Mesenteric fat pad (tissue), 1 donor: Measurements from ENCODE around the gene MME. TPM values are rescaled to one million over a fixed set of nuclear protein-coding genes. Genes with fewer than 3 reads are reported as not detected.
"Not testable (repeated sequence)": the region's sequence is repeated elsewhere in the genome, so short reads cannot be mapped to it uniquely, and the experiment has no call there.

Experiments used
- DNase-seq: peaks from one replicate; pipeline ENCODE4 v3.0.0-alpha.2; 2020; ENCODE audit warnings: low spot score
- total RNA-seq: library from RNA; stranded (reverse); fragmentation: NEBNext Ultra II Directional; extraction: Animal tissue kit (Norgen Biotek cat#: 25700); gene quantifications from one replicate; pipeline ENCODE4 v1.2.1, GENCODE V29; 2021
- donor health status: DM: yes; HTN: yes; CAD: no.

The MME gene
- total RNA-seq, 1 donor from 2014 or later: 138 TPM

DNA sequence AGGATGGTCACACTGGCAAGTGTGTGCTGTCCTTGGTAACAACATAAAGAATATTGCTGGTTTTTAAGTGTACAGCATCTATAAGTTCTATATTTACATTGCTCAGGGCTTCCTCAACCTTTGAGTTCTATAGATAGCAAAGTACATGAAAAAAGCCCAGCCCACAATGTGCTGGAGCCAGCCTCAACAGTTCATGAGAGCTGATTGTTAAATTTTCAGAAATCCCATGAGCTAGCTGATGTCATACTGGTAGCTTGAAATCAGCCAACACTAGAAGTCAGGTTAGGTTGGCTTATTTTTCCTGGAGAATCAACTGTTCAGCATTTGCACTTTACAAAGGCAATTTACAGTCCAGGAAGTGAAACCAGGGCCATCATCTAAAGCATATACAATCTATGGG is 110.6 kb downstream of the MME start:
- no peak for DNase-seq

GRCh38 chr3:155192957-155193746 is 113.0 kb downstream of the MME start:
- DNase-seq: no peak

DNA sequence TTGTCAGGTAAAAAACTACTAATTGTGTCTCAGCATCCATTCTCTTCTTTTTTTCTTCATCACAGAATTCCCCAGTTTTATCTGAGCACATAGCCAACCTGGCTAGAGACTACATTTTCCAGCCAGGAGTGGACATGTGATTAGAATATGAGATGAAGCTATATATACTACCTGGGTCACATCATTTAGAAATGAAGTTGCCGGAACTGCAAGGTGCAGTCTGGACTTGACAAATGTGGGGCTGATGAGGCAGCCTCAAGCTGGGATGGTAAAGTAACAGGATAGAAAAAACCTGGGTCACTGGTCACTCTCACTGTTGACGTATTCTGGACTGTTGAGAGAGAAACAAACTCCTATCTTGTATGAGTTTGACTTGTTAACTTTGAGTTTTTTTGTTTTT is 113.7 kb downstream of the MME start:
- no peak for DNase-seq

GRCh38 chr3:155194973-155195957 is 115.1 kb downstream of the MME start:
- no peak for DNase-seq

DNA sequence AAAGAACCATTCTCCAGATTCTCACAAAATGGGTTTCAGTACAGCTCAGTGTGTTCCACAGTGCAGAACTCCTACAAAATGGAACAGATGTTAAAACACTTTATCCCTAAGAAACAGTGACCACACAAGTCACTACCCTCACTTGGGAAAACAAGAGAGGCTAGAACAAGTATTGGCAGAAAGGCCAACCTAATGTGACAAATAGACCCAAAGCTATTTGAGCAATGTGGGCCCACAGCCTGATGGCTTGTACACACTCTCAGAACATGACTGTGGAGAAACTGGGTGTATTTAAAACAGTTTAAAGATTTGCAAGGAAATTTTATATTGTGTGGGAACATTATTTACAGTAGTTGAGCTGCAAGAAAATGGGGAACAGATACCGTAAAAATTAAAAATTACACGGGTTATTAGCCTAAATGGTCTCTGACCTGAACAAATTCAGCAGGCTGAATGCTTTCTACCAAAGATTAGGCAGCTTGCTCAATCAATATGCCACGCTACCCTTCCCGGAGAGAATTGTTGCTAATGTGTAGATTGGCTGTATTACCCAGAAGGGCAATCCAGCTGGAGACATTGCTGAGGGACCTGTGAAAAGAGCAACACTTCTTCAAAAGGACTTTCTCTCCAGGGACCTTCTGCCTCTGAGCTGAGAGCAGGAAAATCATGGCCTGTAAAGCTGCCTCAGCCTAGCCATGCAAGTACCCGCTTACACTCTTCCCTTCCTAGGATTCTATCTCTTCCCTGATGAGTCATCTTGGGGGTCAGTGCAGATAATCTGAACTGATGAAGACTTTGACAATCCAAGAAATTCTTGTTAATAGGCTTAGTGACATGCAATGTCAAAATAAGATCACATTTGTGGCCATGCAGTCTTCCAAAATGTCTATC is 116.3 kb downstream of the MME start:
- DNase-seq: no peak

- no peak for DNase-seq
Measured at GRCh38 chr3:155197786-155198185, 117.7 kb downstream of the MME start.

- DNase-seq: no peak
Measured at GRCh38 chr3:155202626-155203025, 122.5 kb downstream of the MME start.

DNA sequence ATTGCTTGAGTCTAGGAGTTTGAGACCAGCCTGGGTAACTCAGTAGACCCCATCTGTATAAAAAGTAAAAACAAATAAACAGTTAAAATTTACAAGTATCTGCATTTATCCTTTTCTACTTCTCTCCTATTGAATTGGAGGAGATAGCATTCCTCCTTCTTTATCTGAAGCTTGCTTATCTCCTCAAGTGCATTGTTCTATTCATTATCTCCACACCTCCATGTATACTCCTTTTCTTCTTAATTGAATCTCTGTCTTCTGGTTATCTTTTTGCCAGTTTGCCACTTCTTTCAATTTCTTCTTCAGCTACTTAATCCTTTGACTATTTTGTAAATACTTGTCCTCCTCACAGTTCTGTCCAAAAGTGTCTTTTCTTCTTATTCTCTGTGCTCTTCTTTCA is 124.7 kb downstream of the MME start:
- DNase-seq: no peak

GRCh38 chr3:155208183-155208800 is 128.2 kb downstream of the MME start:
- no peak for DNase-seq

DNA sequence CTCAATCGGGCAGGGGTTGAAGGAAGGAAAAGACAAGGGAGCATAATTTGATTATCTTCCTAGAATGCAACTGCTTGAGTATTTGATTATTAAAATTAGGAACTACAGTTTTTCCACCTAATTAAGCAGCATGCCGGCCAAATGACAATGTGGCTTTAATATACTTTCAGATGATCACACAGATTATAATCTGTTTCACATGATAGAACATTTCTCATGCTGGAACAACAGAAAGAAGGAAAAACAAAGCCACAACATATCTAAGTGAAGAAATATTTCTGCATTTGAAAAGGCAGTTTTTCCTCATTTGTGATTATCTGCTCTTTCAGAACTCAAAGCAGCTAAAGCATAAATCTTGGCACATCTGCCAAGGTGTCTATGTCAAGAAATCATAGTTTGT is 130.6 kb downstream of the MME start:
- no peak for DNase-seq

GRCh38 chr3:155211266-155211665 is 131.1 kb downstream of the MME start:
- DNase-seq: no peak

GRCh38 chr3:155211940-155212339 is 131.8 kb downstream of the MME start:
- DNase-seq: no peak

- DNase-seq: not testable (repeated sequence)
Measured at GRCh38 chr3:155216007-155216406, 135.9 kb downstream of the MME start.

DNA sequence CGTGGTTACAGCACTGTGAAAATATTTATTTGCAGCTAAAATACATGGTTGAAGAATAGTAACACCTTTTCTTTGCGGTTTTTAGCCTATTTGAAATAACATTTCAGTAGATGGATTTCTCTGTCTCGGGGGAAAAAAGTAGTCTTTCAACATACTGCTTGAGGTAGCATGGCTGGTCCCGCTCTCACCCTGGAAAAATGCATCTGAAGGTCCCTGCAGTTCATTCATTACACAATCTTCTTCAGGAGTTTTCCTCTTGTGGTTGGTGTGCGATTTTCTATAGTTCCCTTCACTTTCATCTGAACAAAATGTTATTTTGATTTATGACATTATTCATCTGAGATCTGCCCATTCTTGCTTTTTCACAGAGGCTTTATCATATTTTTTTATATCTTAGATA is 137.5 kb downstream of the MME start:
- no peak for DNase-seq

DNA sequence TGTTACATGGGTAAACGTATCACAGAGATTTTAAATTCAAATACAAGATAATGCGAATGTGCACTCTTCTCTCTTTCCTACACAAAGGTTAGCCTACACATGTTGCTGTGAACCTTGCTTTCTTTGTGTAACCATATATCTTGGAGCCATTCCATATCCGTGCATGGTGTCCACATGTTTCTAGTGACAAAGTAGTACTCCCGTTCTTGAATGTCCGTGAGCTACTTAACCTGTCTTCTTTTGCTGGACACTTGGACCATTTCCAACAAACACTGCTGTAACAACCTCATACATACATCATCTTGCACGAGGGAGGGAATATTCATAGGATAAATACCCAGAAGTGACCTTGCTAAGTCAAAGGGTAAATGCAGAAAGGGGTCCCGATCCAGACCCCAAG is 138.3 kb downstream of the MME start:
- no peak for DNase-seq

GRCh38 chr3:155219106-155219505 is 139.0 kb downstream of the MME start:
- no peak for DNase-seq

DNA sequence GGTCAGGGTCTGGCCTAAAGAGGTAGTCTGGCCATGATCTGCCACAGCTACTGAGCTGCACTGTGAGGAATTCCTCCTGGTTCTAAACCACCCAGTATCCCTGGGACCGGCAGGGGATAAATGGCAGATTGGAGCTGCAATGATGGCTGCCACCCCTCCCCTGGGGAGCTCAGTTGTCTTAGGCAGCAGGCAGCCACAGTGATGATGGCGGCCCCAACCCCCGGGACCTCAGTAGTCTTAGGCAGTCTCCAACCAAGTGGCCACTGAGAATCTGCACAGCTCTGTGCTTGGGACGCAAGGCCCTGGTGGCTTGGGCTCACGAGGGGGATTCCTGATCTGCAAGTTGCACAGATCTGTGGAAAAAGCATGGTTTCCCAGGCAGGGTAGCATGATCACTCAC is 145.3 kb downstream of the MME start:
- no peak for DNase-seq

DNA sequence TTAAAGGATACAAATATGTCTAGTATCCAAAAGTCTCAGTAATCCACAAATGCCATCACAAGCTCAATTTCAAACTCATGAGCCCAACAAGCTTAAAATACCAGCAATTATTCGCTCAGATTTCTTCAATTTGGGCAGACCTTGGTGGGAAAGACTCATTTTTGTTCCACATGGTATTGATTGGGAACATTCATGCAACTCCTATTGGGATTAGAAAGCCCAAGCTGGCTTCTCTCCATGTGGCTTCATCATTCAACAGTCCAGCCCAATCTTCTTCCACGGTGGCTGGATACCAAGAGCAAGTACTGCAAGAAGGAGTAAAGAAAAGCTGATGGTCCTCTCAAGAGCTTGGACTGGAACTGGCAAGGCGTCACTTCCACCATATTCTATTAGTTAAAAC is 147.0 kb downstream of the MME start:
- no peak for DNase-seq

- DNase-seq: no peak
Measured at GRCh38 chr3:155228676-155229075, 148.6 kb downstream of the MME start.

- no peak for DNase-seq
Measured at GRCh38 chr3:155229086-155229485, 149.0 kb downstream of the MME start.

GRCh38 chr3:155230382-155230781 is 150.3 kb downstream of the MME start:
- no peak for DNase-seq
